HG02840 (cell line): ENCODE results near the gene FKBP4.

Experiments used
- ATAC-seq: cut with Tn5 transposase; IDR thresholded peaks from one replicate; pipeline ENCODE4 v1.9.1; 2021; ENCODE audit warnings: mild to moderate bottlenecking, moderate library complexity, moderate number of reproducible peaks; ENCODE audit not compliant: unreplicated experiment, low FRiP score

Gene FKBP4

DNA sequence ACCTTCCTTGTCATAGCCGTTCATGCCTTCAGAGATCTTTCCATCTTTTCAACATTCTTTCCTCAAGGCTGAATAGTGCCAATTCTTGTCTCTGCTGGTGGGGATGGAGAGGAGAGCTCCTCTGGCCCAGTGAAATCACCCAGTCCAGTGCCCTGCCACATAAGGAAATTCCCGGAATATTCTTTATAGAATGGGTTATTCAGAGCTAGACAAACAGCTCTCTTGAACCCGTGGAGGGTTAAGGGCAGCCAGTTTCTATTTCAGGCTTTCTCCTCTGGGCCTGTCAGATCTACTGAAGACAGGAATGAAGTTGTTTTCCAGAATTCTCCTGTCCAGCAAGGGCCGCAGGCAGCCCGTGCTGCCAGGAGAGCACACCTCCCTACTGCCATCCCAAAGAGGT lies 48.2 kb downstream of the FKBP4 start:
- no peak for ATAC-seq

- ATAC-seq: no peak
Observed at GRCh38 chr12:2844786-2845185, 50.0 kb downstream of the FKBP4 start.

- no peak for ATAC-seq
Observed at GRCh38 chr12:2845280-2845679, 50.5 kb downstream of the FKBP4 start.

GRCh38 chr12:2851931-2852330 lies 57.2 kb downstream of the FKBP4 start:
- no peak for ATAC-seq

- no peak for ATAC-seq
Observed at GRCh38 chr12:2853626-2854025, 58.9 kb downstream of the FKBP4 start.
